CD4-positive, alpha-beta T cell (primary cell): Measurements from ENCODE around the gene IFITM5. TPM values are rescaled to one million over a fixed set of nuclear protein-coding genes. Genes with fewer than 3 reads are reported as not detected.
A peak's percentile ranks its signal among the peaks of the same experiment; 100 is the strongest.

Experiments used
- ATAC-seq: fragments of 200-7000 bp; cut with Tn5 transposase; one replicate; pipeline ENCODE4 v1.10.0; 2022; ENCODE audit warnings: mild to moderate bottlenecking; ENCODE audit not compliant: poor library complexity
- CTCF ChIA-PET: fragments of 350-600 bp; sonication (Branson Sonifier 250); formaldehyde crosslinking; loops from one replicate; lab custom pipeline; 2021; ENCODE audit warnings: antibody characterized with exemption, inconsistent platforms; lab: Charles Lee
- POLR2A ChIA-PET: fragments of 350-600 bp; sonication (Branson Sonifier 250); formaldehyde crosslinking; loops from one replicate; lab custom pipeline; 2021; ENCODE audit warnings: antibody characterized with exemption, inconsistent platforms; lab: Charles Lee
- DNase-seq, 14 experiments: peaks; one replicate each; pipeline ENCODE4 v3.0.0-alpha.2; 2013 to 2020; ENCODE audit warnings: mixed read lengths in 2 of 14
- H3K27ac ChIP-seq, 2 donors: one replicate each; pipeline versions ENCODE4 v1.5.1 to v1.7.0; 2013; ENCODE audit warnings: low read length in 2 of 2, low read depth in 1 of 2, mild to moderate bottlenecking in 1 of 2
- H3K27me3 ChIP-seq, 2 experiments: 1 replicate in 1 of 2; 2 replicates in 1 of 2; pipeline versions ENCODE4 v1.6.1 to v1.7.0; 2013; ENCODE audit warnings: low read length in 2 of 2, control low read depth in 1 of 2, mild to moderate bottlenecking in 1 of 2, moderate library complexity in 1 of 2; ENCODE audit not compliant: insufficient read depth in 2 of 2, control insufficient read depth in 1 of 2
- H3K36me3 ChIP-seq: one replicate; pipeline ENCODE4 v1.6.1; 2013; ENCODE audit warnings: low read length, control low read depth; ENCODE audit not compliant: insufficient read depth
- H3K4me1 ChIP-seq: one replicate; pipeline ENCODE4 v1.6.1; 2013; ENCODE audit warnings: low read length, control low read depth; ENCODE audit not compliant: insufficient read depth
- H3K4me3 ChIP-seq: one replicate; pipeline ENCODE4 v1.5.1; 2013; ENCODE audit warnings: mild to moderate bottlenecking, low read length, moderate library complexity
- H3K9me3 ChIP-seq, 2 experiments: 1 replicate in 1 of 2; 2 replicates in 1 of 2; pipeline versions ENCODE4 v1.6.1 to v1.7.0; 2013; ENCODE audit warnings: low read length in 2 of 2, mild to moderate bottlenecking in 2 of 2, control low read depth in 1 of 2, moderate library complexity in 1 of 2; ENCODE audit not compliant: control insufficient read depth in 1 of 2, insufficient read depth in 1 of 2
- H3K27ac Mint-ChIP-seq: one replicate; pipeline ENCODE4 v1.8.0; 2020; ENCODE audit warnings: mixed read lengths
- H3K27me3 Mint-ChIP-seq: one replicate; pipeline ENCODE4 v1.8.0; 2021; ENCODE audit warnings: mixed read lengths
- H3K36me3 Mint-ChIP-seq: one replicate; pipeline ENCODE4 v1.8.0; 2021; ENCODE audit warnings: low read depth, mixed read lengths
- H3K4me1 Mint-ChIP-seq: one replicate; pipeline ENCODE4 v1.8.0; 2021; ENCODE audit warnings: low read depth, mixed read lengths
- H3K4me3 Mint-ChIP-seq: one replicate; pipeline ENCODE4 v1.8.0; 2020; ENCODE audit warnings: mild to moderate bottlenecking, mixed read lengths
- H3K9me3 Mint-ChIP-seq: one replicate; pipeline ENCODE4 v1.8.0; 2020; ENCODE audit warnings: mixed read lengths
- CTCF ChIP-seq: fragments of 200-600 bp; IDR thresholded peaks from one replicate; pipeline ENCODE4 v1.8.0; 2022; ENCODE audit warnings: antibody characterized with exemption, mild to moderate bottlenecking
- intact Hi-C, 2 experiments: fragments of 100-400 bp; cut with DNase I in 1 of 2; cut with micrococcal nuclease in 1 of 2; formaldehyde crosslinking; loops; one replicate each; pipeline versions ENCODE4 v1.15.1 to v1.9.0; 2023 to 2025; cut with DNase I, micrococcal nuclease
- total RNA-seq, 174 experiments: library from RNA in 2 of 174; stranded (reverse) in 2 of 174; gene quantifications; one replicate each; pipeline ENCODE4 v1.2.3 and lab custom pipeline; 2021 to 2026

The IFITM5 gene
- total RNA-seq, 2 experiments from 2014 or later, result not detected

- CTCF ChIA-PET, result interaction anchor here (1.1 kb wide), 1 partner anchor 34 kb away, joined by 3 read pairs; no protein-coding TSS in a partner anchor
- Histone ChIP-seq H3K27ac (no peak overlapping the region), H3K9me3 (no peaks in the 10 kb centered on the region), H3K36me3 (no peaks in the 10 kb centered on the region), H3K27me3 (peaks cover 10 to 23% of the 10 kb centered on the region in 2 experiments), H3K4me1 (peaks cover 63% of the 10 kb centered on the region), H3K4me3 (no peak overlapping the region)
- H3K36me3 Mint-ChIP-seq, result peaks cover 30% of the 10 kb centered on the region
- peak overlapping the region; percentile 70 for H3K27ac Mint-ChIP-seq
- intact Hi-C loops, result loop anchor here (2.0 to 5.0 kb wide), 3 partner anchors 14 to 47 kb away; partner anchors contain the start of genes PSMD13 (in 1 of the 2) and SIRT3 (in 1 of the 2)
- DNase-seq (peak in 3 of 14 experiments; percentile 1 to 31 (median 20)), ATAC-seq (no peak)
- no peak for TF ChIP-seq CTCF
- POLR2A ChIA-PET, result interaction anchor here (0.7 to 7.5 kb wide), 6 partner anchors 16 to 163 kb away, joined by 3 to 185 read pairs (median 5); partner anchors contain the start of genes BET1L and RIC8A
- H3K9me3 Mint-ChIP-seq, result no peaks in the 10 kb centered on the region
- H3K4me3 Mint-ChIP-seq, result no peak overlapping the region
- H3K4me1 Mint-ChIP-seq, result peaks cover 47% of the 10 kb centered on the region
- H3K27me3 Mint-ChIP-seq, result peaks cover 17% of the 10 kb centered on the region
These were observed 15.0 kb downstream of the IFITM5 start for GRCh38 chr11:284105-285020.

GRCh38 chr11:283405-284104, 15.8 kb downstream of the IFITM5 start:
- peak overlapping the region; percentile 93 for H3K4me3 Mint-ChIP-seq
- peaks cover 69% of the 10 kb centered on the region for H3K4me1 ChIP-seq
- ChIA-PET POLR2A (interaction anchor here (0.7 to 7.5 kb wide), 5 partner anchors 15 to 164 kb away, joined by 3 to 185 read pairs (median 5); partner anchors contain the start of genes BET1L and RIC8A), CTCF (interaction anchor here (1.1 kb wide), 1 partner anchor 33 kb away, joined by 3 read pairs; no protein-coding TSS in a partner anchor)
- H3K9me3 ChIP-seq, result no peaks in the 10 kb centered on the region
- TF ChIP-seq CTCF, result no peak
- no peak overlapping the region for H3K4me3 ChIP-seq
- H3K27ac Mint-ChIP-seq, result peak overlapping the region; percentile 70
- ATAC-seq (no peak), DNase-seq (peak in 2 of 14 experiments; percentile 1 to 16)
- no peaks in the 10 kb centered on the region for H3K36me3 ChIP-seq
- peaks cover 10 to 23% of the 10 kb centered on the region in 2 experiments for H3K27me3 ChIP-seq
- H3K4me1 Mint-ChIP-seq, result peaks cover 50% of the 10 kb centered on the region
- H3K27me3 Mint-ChIP-seq, result peaks cover 17% of the 10 kb centered on the region
- no peak overlapping the region for H3K27ac ChIP-seq
- H3K9me3 Mint-ChIP-seq, result no peaks in the 10 kb centered on the region
- peaks cover 29% of the 10 kb centered on the region for H3K36me3 Mint-ChIP-seq
- intact Hi-C loops, result loop anchor here in 1 of 2 experiments (2.0 kb wide), 1 partner anchor 13 kb away; no protein-coding TSS in a partner anchor
